ENCODE data around the gene CABP5. TPM values are rescaled to one million over a fixed set of nuclear protein-coding genes. Genes with fewer than 3 reads are reported as not detected.

CABP5 gene
- total and polyA plus RNA-seq, 2 experiments from 2014 or later: not detected

GRCh38 chr19:47996230-47996727 lies 47.6 kb downstream of the CABP5 start:
- no peak overlapping the region for H3K4me3 Mint-ChIP-seq
- H3K79me2 ChIP-seq (replicated peaks; ENCODE audit: insufficient read depth): no peaks in the 10 kb centered on the region
- no peak overlapping the region for H3K4me2 ChIP-seq
- H3K36me3 ChIP-seq (ENCODE audit: insufficient read depth): no peaks in the 10 kb centered on the region
- DNase-seq (ENCODE audit: low spot score) (no peak), ATAC-seq (no peak)
- H3K27ac ChIP-seq (ENCODE audit: low read depth): no peak overlapping the region
- no peak overlapping the region for H2AFZ ChIP-seq
- peaks cover 16% of the 10 kb centered on the region; the same call in 1 of the 2 replicates for H3K9me2 ChIP-seq (ENCODE audit: insufficient read depth)
- no peaks in the 10 kb centered on the region for H3K4me1 ChIP-seq (ENCODE audit: insufficient read depth)
- H3K27me3 Mint-ChIP-seq (ENCODE audit: insufficient read depth, low read depth, poor library complexity): peaks cover 4% of the 10 kb centered on the region
- H3K36me3 Mint-ChIP-seq (ENCODE audit: low read depth): no peaks in the 10 kb centered on the region
- H3K9me3 Mint-ChIP-seq: peaks cover 8% of the 10 kb centered on the region; the same call in 2 of the 3 replicates
- no peaks in the 10 kb centered on the region for H4K20me1 ChIP-seq (replicated peaks; ENCODE audit: insufficient read depth)
- no peak overlapping the region for H3K27ac Mint-ChIP-seq
- no peak overlapping the region for H3K4me3 ChIP-seq
- TF ChIP-seq CTCF (conservative IDR thresholded peaks at IDR 0.05; ENCODE audit: low read depth in 2 of 2): no peak
- no peak for TF ChIP-seq STAT1 (IDR thresholded peaks at IDR 0.05; ENCODE audit: unreplicated experiment)
- no peak for TF ChIP-seq REST (IDR thresholded peaks at IDR 0.05; ENCODE audit: unreplicated experiment)
- TF ChIP-seq JUNB (IDR thresholded peaks at IDR 0.05; ENCODE audit: unreplicated experiment): no peak
- TF ChIP-seq NANOG (IDR thresholded peaks at IDR 0.05; ENCODE audit: borderline replicate concordance): no peak
- no peak for TF ChIP-seq POLR2AphosphoS5 (IDR thresholded peaks at IDR 0.05; ENCODE audit: low read depth)
- TF ChIP-seq EZH2phosphoT487 (IDR thresholded peaks at IDR 0.05; ENCODE audit: unreplicated experiment): no peak
- no peak for TF ChIP-seq ETS1 (IDR thresholded peaks at IDR 0.05)
- no peak for TF ChIP-seq ZNF114 (CRISPR knock-in tag; IDR thresholded peaks at IDR 0.05)
- no peak for TF ChIP-seq CREB1 (CRISPR knock-in tag; IDR thresholded peaks at IDR 0.05; ENCODE audit: low read depth)
- TF ChIP-seq ZNF331 (CRISPR knock-in tag; IDR thresholded peaks at IDR 0.05; ENCODE audit: low read depth): no peak
- no peaks in the 10 kb centered on the region for H3K4me1 Mint-ChIP-seq
- H3F3A ChIP-seq (replicated peaks; ENCODE audit: low read depth): no peaks in the 10 kb centered on the region
- H3K27me3 ChIP-seq (ENCODE audit: insufficient read depth): no peaks in the 10 kb centered on the region

Data from GM23338 (cell line).